Natural killer cell (primary cell): Measurements from ENCODE around the gene NPM3. TPM values are rescaled to one million over a fixed set of nuclear protein-coding genes. Genes with fewer than 3 reads are reported as not detected.

Experiments used
- ATAC-seq, 3 donors: fragments of 150-1000 bp in 2 of 3; fragments of 200-7000 bp in 1 of 3; cut with Tn5 transposase; 1 replicate in 1 of 3; 2 replicates in 2 of 3; pipeline ENCODE4 v1.10.0; 2021; ENCODE audit warnings: mild to moderate bottlenecking in 2 of 3, moderate library complexity in 2 of 3
- DNase-seq, 2 donors: peaks; one replicate each; pipeline versions ENCODE4 v3.0.0 to v3.0.0-alpha.2; 2013 to 2021; ENCODE audit warnings: mixed read lengths in 1 of 2
- H3K27ac ChIP-seq: one replicate; pipeline ENCODE4 v1.5.1; 2013; ENCODE audit warnings: mild to moderate bottlenecking, low read length
- H3K27me3 ChIP-seq: one replicate; pipeline ENCODE4 v1.6.1; 2013; ENCODE audit warnings: low read length; ENCODE audit not compliant: control insufficient read depth, insufficient read depth
- H3K36me3 ChIP-seq: one replicate; pipeline ENCODE4 v1.6.1; 2013; ENCODE audit warnings: low read length; ENCODE audit not compliant: control insufficient read depth, insufficient read depth
- H3K4me1 ChIP-seq: one replicate; pipeline ENCODE4 v1.6.1; 2013; ENCODE audit warnings: low read length; ENCODE audit not compliant: control insufficient read depth, insufficient read depth
- H3K4me3 ChIP-seq: one replicate; pipeline ENCODE4 v1.5.1; 2013; ENCODE audit warnings: low read length
- H3K9me3 ChIP-seq: one replicate; pipeline ENCODE4 v1.6.1; 2013; ENCODE audit warnings: low read length; ENCODE audit not compliant: control insufficient read depth, insufficient read depth
- H3K27ac Mint-ChIP-seq, 2 donors: one replicate each; pipeline ENCODE4 v1.8.0; 2022; ENCODE audit warnings: mild to moderate bottlenecking in 2 of 2, mixed read lengths in 2 of 2, moderate library complexity in 1 of 2
- H3K27me3 Mint-ChIP-seq, 2 donors: one replicate each; pipeline ENCODE4 v1.8.0; 2022; ENCODE audit warnings: low read depth in 2 of 2, mixed read lengths in 2 of 2
- H3K36me3 Mint-ChIP-seq: one replicate; pipeline ENCODE4 v1.8.0; 2022; ENCODE audit warnings: mixed read lengths
- H3K4me1 Mint-ChIP-seq, 2 donors: one replicate each; pipeline ENCODE4 v1.8.0; 2022; ENCODE audit warnings: mixed read lengths in 2 of 2
- H3K4me3 Mint-ChIP-seq: one replicate; pipeline ENCODE4 v1.8.0; 2022; ENCODE audit warnings: mild to moderate bottlenecking, moderate library complexity, mixed read lengths
- H3K9me3 Mint-ChIP-seq, 2 donors: one replicate each; pipeline ENCODE4 v1.8.0; 2022; ENCODE audit warnings: mixed read lengths in 2 of 2
- CTCF ChIP-seq: fragments of 200-600 bp; IDR thresholded peaks from one replicate; pipeline ENCODE4 v1.8.0; 2022; ENCODE audit warnings: antibody characterized with exemption
- WGBS: methylation state at CpG from one replicate; pipeline ENCODE4 v1.1.7; 2013; ENCODE audit warnings: missing lambda C conversion rate; ENCODE audit not compliant: insufficient coverage; 5-methylcytosine and 5-hydroxymethylcytosine counted together
- intact Hi-C: fragments of 100-400 bp; cut with micrococcal nuclease; formaldehyde crosslinking; loops from one replicate; pipeline ENCODE4 v1.14.2; 2022
- total RNA-seq, 4 donors: library from RNA; stranded (reverse); fragments of 120-200 nt in 1 of 4; gene quantifications; one replicate each; pipeline versions ENCODE4 v1.2.3 to v1.2.4, GENCODE V29; 2013 to 2022

Gene NPM3
- total RNA-seq, 3 donors from 2014 or later (not counting 1 experiment from before 2014, with no cell fraction given) = 8.2 to 9.0 (median 8.5) TPM

GRCh38 chr10:101772017-101772894 lies 11.0 kb downstream of the NPM3 start:
- H3K4me1 ChIP-seq = peaks cover 9% of the 10 kb centered on the region
- intact Hi-C loops = no loop called here
- Mint-ChIP-seq H3K4me1 (peaks cover 0 to 20% of the 10 kb centered on the region in 2 donors), H3K27me3 (peaks cover 49 to 50% of the 10 kb centered on the region in 2 donors), H3K36me3 (no peaks in the 10 kb centered on the region), H3K27ac (no peak overlapping the region), H3K9me3 (no peaks in the 10 kb centered on the region), H3K4me3 (no peak overlapping the region)
- ATAC-seq (no peak), DNase-seq (no peak)
- H3K36me3 ChIP-seq = no peaks in the 10 kb centered on the region
- no peaks in the 10 kb centered on the region for H3K9me3 ChIP-seq
- TF ChIP-seq CTCF = no peak
- H3K27me3 ChIP-seq = peaks cover 28% of the 10 kb centered on the region
- H3K27ac ChIP-seq = no peak overlapping the region
- no peak overlapping the region for H3K4me3 ChIP-seq
- 79% methylated on average over 6 of the region's 6 CpGs for WGBS

- Histone ChIP-seq H3K4me1 (peaks cover 9% of the 10 kb centered on the region), H3K4me3 (no peak overlapping the region), H3K27me3 (peaks cover 21% of the 10 kb centered on the region), H3K9me3 (no peaks in the 10 kb centered on the region), H3K36me3 (no peaks in the 10 kb centered on the region), H3K27ac (no peak overlapping the region)
- no peak for ATAC-seq
- H3K27me3 Mint-ChIP-seq = peaks cover 42 to 44% of the 10 kb centered on the region in 2 donors
- peaks cover 0 to 15% of the 10 kb centered on the region in 2 donors for H3K4me1 Mint-ChIP-seq
- no peak overlapping the region for H3K4me3 Mint-ChIP-seq
- TF ChIP-seq CTCF = no peak
- H3K9me3 Mint-ChIP-seq = no peaks in the 10 kb centered on the region
- no peak for DNase-seq
- no peak overlapping the region for H3K27ac Mint-ChIP-seq
- H3K36me3 Mint-ChIP-seq = no peaks in the 10 kb centered on the region
- WGBS = 92% methylated on average over 10 of the region's 10 CpGs
- intact Hi-C loops = no loop called here
These were observed 11.9 kb downstream of the NPM3 start for GRCh38 chr10:101771380-101771779.

- ATAC-seq = no peak
- H3K36me3 Mint-ChIP-seq = no peaks in the 10 kb centered on the region
- H3K4me1 Mint-ChIP-seq = peaks cover 0 to 15% of the 10 kb centered on the region in 2 donors
These were observed 12.7 kb downstream of the NPM3 start for GRCh38 chr10:101770331-101771215.

More at GRCh38 chr10:101770331-101771215, 12.7 kb downstream of the NPM3 start:
- H3K4me3 ChIP-seq = no peak overlapping the region
- peaks cover 21% of the 10 kb centered on the region for H3K27me3 ChIP-seq
- Mint-ChIP-seq H3K4me3 (no peak overlapping the region), H3K27ac (no peak overlapping the region), H3K9me3 (no peaks in the 10 kb centered on the region), H3K27me3 (peaks cover 44 to 47% of the 10 kb centered on the region in 2 donors)
- H3K27ac ChIP-seq = no peak overlapping the region
- H3K4me1 ChIP-seq = peaks cover 9% of the 10 kb centered on the region
- intact Hi-C loops = no loop called here
- WGBS = 81% methylated on average over 39 of the region's 41 CpGs
- no peak for DNase-seq
- no peaks in the 10 kb centered on the region for H3K9me3 ChIP-seq
- no peaks in the 10 kb centered on the region for H3K36me3 ChIP-seq
- TF ChIP-seq CTCF = no peak
